ENCODE measurements around the gene SERTM1. TPM values are rescaled to one million over a fixed set of nuclear protein-coding genes. Genes with fewer than 3 reads are reported as not detected.

Gene SERTM1
- total and polyA plus RNA-seq, 10 of the 15 experiments (the other 5 are each of a cell fraction or from before 2014, with no cell fraction given), result not detected

DNA sequence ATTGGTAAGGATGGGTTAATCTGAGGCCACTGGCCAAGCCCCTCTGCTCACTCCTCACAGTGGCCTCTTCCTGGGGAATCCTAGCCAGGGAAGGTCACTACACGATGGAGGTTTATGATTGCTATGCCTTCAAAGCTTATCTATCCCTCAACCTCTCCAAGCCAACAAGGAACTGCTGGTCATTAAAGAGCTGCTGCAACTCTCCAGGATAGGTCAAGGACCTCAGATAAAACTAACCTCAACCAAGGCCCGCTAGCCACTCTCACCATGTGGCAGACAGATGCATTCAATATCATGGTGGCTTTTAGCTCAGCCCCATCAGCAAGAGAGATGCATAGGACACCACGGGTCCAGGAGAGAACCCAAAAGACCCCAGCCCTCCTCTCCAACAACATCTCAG lies 71.6 kb downstream of the SERTM1 start:
- Histone ChIP-seq H3K27me3 (replicated peaks in 1 of 2; ENCODE audit: control insufficient read depth in 2 of 2, insufficient read depth in 2 of 2, low read length in 1 of 2) (no peaks in the 10 kb centered on the region), H2AFZ (ENCODE audit: control insufficient read depth, low read depth, low read length) (no peak overlapping the region), H3K79me2 (ENCODE audit: control insufficient read depth, insufficient read depth, low read length) (no peaks in the 10 kb centered on the region), H4K20me1 (ENCODE audit: control insufficient read depth, insufficient read depth) (no peaks in the 10 kb centered on the region), H3K4me1 (ENCODE audit: control insufficient read depth, insufficient read depth, low read length) (no peaks in the 10 kb centered on the region), H3K9me3 (replicated peaks; ENCODE audit: control insufficient read depth, insufficient read depth, low read length) (no peaks in the 10 kb centered on the region), H3K9ac (ENCODE audit: control insufficient read depth, insufficient read depth, low read length) (no peak overlapping the region), H3K36me3 (ENCODE audit: control insufficient read depth in 2 of 2, insufficient read depth in 2 of 2, low read length in 1 of 2) (no peaks in the 10 kb centered on the region), H3K4me3 (no peak overlapping the region), H3K27ac (ENCODE audit: control insufficient read depth, insufficient read depth) (no peak overlapping the region), H3K4me2 (ENCODE audit: control insufficient read depth, insufficient read depth) (no peak overlapping the region)
- intact Hi-C loops (cut with micrococcal nuclease; ENCODE audit: unreplicated experiment), result no loop called here
- ChIA-PET CTCF (interaction anchor here (0.8 to 1.5 kb wide), 3 partner anchors 9 to 10 kb away, joined by 3 to 7 read pairs (median 5); no protein-coding TSS in a partner anchor), POLR2A (no interaction called here), SMC1A (ENCODE audit: uncharacterized antibody, unreplicated experiment) (interaction anchor here (1.0 to 1.3 kb wide), 4 partner anchors 9 to 27 kb away, joined by 3 to 5 read pairs (median 4); no protein-coding TSS in a partner anchor), RAD21 (ENCODE audit: unreplicated experiment) (no interaction called here)
- no peak for TF ChIP-seq SMARCA5 (IDR thresholded peaks at IDR 0.05)
- TF ChIP-seq POU2F2 (IDR thresholded peaks at IDR 0.05; ENCODE audit: borderline replicate concordance, low read depth, low read length), result no peak
- TF ChIP-seq BACH1 (IDR thresholded peaks at IDR 0.05; ENCODE audit: borderline replicate concordance), result no peak
- TF ChIP-seq NR2C2 (IDR thresholded peaks at IDR 0.05; ENCODE audit: borderline replicate concordance, control insufficient read depth, insufficient read length, low read depth), result no peak
- no peak for TF ChIP-seq CHD2 (IDR thresholded peaks at IDR 0.05; ENCODE audit: borderline replicate concordance, low read depth, low read length)
- no peak for TF ChIP-seq NBN (IDR thresholded peaks at IDR 0.05)
- TF ChIP-seq ZNF274 (IDR thresholded peaks at IDR 0.05; ENCODE audit: insufficient read depth, insufficient read length), result no peak
- TF ChIP-seq BHLHE40 (IDR thresholded peaks at IDR 0.05; ENCODE audit: borderline replicate concordance in 1 of 2, low read depth in 2 of 2, low read length in 1 of 2), result no peak
- TF ChIP-seq SRF (IDR thresholded peaks at IDR 0.05; ENCODE audit: low read depth in 2 of 2, low read length in 2 of 2), result no peak
- no peak for TF ChIP-seq CHD4 (IDR thresholded peaks at IDR 0.05)
- TF ChIP-seq TARDBP (IDR thresholded peaks at IDR 0.05; ENCODE audit: borderline replicate concordance), result no peak
- no peak for TF ChIP-seq GATAD2B (conservative IDR thresholded peaks at IDR 0.05; ENCODE audit: low read depth)
- no peak for TF ChIP-seq IKZF2 (IDR thresholded peaks at IDR 0.05)
- no peak for TF ChIP-seq NRF1 (conservative IDR thresholded peaks at IDR 0.05; ENCODE audit: low read depth, low read length)
- TF ChIP-seq IKZF1 (conservative IDR thresholded peaks at IDR 0.05), result no peak
- in situ Hi-C loops (cut with MboI), result no loop called here
- DNase-seq (ENCODE audit: low read depth, low spot score) (no peak), FAIRE-seq (no peak), ATAC-seq (no peak)
- no TSS peak for BruUV-seq (replicated peaks)
- WGBS (ENCODE audit: insufficient coverage, insufficient replicate concordance, low lambda C conversion rate, missing lambda C conversion rate), result 17% methylated on average over 3 of the region's 3 CpGs

Measured in GM12878 (cell line).